ENCODE data around the gene SEPTIN12. TPM values are rescaled to one million over a fixed set of nuclear protein-coding genes. Genes with fewer than 3 reads are reported as not detected.
A peak's percentile ranks its signal among the peaks of the same experiment; 100 is the strongest.

Gene SEPTIN12
- total RNA-seq, 1 donor from 2014 or later, result not detected

DNA sequence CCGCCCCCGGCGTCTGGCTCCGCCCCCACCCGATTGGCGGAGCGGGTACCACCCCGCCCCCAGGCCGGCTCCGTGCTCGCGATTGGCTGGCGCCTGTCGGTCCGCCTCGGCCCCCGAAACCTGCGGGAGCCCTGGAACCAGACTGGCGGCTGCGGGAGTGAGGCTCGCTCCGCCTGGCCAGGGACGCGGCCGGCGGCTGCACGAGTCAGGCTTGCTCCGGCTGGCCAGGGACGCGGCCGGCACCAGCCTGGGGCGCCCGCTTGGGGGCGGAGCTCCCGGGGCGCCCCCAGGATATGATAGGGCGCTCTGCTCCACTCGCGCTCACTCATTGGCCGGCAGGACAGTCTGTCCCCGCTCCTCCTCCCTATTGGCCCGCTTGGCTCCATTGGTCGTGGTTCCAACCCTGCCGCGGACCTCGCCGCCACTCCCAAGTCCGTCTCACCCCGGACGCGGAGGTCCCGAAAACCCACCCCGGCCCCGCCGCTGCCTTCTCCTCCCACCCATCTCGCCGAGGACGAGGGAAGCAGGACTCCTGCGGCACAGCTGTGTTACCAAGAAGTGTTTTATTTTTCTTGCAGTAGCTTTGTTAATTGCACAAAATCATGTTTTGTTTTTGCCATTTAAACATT lies 14.6 kb upstream of the SEPTIN12 start:
- TF ChIP-seq, protein P1, sequence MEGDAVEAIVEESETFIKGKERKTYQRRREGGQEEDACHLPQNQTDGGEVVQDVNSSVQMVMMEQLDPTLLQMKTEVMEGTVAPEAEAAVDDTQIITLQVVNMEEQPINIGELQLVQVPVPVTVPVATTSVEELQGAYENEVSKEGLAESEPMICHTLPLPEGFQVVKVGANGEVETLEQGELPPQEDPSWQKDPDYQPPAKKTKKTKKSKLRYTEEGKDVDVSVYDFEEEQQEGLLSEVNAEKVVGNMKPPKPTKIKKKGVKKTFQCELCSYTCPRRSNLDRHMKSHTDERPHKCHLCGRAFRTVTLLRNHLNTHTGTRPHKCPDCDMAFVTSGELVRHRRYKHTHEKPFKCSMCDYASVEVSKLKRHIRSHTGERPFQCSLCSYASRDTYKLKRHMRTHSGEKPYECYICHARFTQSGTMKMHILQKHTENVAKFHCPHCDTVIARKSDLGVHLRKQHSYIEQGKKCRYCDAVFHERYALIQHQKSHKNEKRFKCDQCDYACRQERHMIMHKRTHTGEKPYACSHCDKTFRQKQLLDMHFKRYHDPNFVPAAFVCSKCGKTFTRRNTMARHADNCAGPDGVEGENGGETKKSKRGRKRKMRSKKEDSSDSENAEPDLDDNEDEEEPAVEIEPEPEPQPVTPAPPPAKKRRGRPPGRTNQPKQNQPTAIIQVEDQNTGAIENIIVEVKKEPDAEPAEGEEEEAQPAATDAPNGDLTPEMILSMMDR (IDR thresholded peaks at IDR 0.05; ENCODE audit: unreplicated experiment), result peak; percentile 20
- peak; percentile 81 for DNase-seq (ENCODE audit: low spot score, unreplicated experiment)
- H3K4me3 Mint-ChIP-seq (ENCODE audit: low read depth), result peak overlapping the region; percentile 81
- H3K36me3 Mint-ChIP-seq (ENCODE audit: insufficient read depth), result peaks cover 10% of the 10 kb centered on the region
- no peaks in the 10 kb centered on the region for H3K27me3 Mint-ChIP-seq
- H3K27ac Mint-ChIP-seq, result peak overlapping the region; percentile 94
- H3K4me1 Mint-ChIP-seq (ENCODE audit: low read depth), result peaks cover 6% of the 10 kb centered on the region
- no peaks in the 10 kb centered on the region for H3K9me3 Mint-ChIP-seq (ENCODE audit: low read depth)

DNA sequence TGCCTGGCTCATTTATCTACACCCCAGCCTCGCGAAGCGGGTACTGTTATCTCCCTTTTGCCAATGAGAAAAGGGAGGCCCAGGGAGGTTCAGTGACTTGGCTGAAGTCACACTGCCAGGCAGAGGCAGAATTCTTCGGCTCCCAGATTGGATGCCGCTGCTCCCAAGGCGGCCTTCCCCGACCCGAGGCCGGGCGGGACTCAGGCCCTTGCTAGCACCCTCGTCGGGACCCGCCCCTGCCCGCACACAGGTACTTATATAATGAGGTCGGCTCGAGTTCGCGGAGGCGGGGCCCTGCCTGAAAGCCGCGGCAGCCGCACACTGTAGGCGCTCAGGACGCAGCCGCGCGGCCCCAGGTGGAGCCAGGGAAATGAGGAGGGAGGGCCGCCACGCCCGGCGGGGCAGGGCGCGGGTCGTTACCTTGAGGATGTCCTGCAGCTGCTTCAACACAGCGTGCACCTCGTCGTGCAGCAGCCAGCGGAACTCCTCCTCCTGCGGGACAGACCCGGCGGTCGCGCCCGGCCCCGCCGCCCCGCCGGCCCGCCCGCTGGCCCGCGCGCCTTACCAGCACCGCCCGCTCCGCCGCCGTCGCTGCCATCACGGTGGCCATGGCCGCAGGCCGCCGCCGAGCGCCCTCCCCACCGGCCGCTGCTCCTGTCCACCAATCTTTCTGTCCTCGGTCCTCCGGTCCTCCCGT lies 14.0 kb upstream of the SEPTIN12 start, which contains the start of gene ROGDI:
Gene ROGDI (minus strand): TSS at position 672 of the 697 bp plus-strand sequence. CDS start 62 bp downstream, at position 610.
- TF ChIP-seq, protein P1 (IDR thresholded peaks at IDR 0.05; ENCODE audit: unreplicated experiment), result no peak
- Mint-ChIP-seq H3K9me3 (ENCODE audit: low read depth) (no peaks in the 10 kb centered on the region), H3K27me3 (no peaks in the 10 kb centered on the region), H3K27ac (peak within 1 kb of the TSS; percentile 94), H3K36me3 (ENCODE audit: insufficient read depth) (peaks cover 6% of the 10 kb centered on the region), H3K4me3 (ENCODE audit: low read depth) (peak within 1 kb of the TSS; percentile 81), H3K4me1 (ENCODE audit: low read depth) (peaks cover 6% of the 10 kb centered on the region)
- DNase-seq (ENCODE audit: low spot score, unreplicated experiment), result peak; percentile 70

DNA sequence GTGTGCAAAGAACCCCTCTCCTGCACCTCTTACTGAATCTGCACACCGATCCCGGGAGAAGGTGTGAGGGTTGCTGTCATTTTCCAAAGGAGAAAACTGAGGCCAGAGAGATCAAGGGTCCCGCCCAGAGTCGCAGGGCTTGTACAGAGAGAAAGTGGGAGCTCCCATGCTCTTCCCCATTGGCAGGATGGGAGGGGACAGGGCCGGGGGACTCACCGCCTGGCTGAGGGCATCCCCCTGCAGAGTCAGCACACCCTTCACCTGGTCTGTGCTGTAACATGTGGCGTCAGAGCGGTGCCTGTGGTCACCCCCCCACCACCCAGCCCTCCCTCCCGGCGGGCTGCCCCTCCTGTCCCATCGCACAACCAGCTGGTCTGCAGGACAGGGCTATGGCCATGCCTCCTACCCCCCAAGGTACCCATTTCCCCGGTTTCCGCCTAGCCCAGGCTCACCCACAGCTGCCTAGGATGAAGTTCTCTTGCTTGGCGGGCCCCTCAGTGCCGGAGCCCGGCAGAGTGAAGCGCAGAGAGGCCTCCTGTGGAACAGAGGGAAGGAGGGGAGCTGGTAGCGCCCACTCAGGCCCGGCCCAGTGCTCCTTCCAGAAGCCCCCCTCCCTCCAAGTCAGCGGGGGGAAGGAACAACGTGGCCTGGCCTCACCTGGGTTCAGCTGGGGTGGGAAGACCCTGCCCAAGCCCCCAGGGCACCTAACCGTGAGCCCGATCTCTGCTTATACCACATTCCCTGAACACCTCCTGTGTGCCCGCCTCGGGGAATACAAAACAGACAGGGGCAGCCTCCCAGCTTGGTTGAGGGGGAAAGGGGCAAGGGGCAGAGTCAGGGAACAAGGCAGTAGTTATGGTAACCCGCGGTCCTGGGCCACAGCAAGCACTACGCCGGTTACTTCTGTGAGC lies 13.2 kb upstream of the SEPTIN12 start:
- Mint-ChIP-seq H3K9me3 (ENCODE audit: low read depth) (no peaks in the 10 kb centered on the region), H3K4me1 (ENCODE audit: low read depth) (peaks cover 6% of the 10 kb centered on the region), H3K4me3 (ENCODE audit: low read depth) (peak overlapping the region; percentile 81), H3K27me3 (no peaks in the 10 kb centered on the region), H3K36me3 (ENCODE audit: insufficient read depth) (peaks cover 6% of the 10 kb centered on the region), H3K27ac (peak overlapping the region; percentile 89)
- no peak for DNase-seq (ENCODE audit: low spot score, unreplicated experiment)
- TF ChIP-seq, protein P1 (IDR thresholded peaks at IDR 0.05; ENCODE audit: unreplicated experiment), result no peak

DNA sequence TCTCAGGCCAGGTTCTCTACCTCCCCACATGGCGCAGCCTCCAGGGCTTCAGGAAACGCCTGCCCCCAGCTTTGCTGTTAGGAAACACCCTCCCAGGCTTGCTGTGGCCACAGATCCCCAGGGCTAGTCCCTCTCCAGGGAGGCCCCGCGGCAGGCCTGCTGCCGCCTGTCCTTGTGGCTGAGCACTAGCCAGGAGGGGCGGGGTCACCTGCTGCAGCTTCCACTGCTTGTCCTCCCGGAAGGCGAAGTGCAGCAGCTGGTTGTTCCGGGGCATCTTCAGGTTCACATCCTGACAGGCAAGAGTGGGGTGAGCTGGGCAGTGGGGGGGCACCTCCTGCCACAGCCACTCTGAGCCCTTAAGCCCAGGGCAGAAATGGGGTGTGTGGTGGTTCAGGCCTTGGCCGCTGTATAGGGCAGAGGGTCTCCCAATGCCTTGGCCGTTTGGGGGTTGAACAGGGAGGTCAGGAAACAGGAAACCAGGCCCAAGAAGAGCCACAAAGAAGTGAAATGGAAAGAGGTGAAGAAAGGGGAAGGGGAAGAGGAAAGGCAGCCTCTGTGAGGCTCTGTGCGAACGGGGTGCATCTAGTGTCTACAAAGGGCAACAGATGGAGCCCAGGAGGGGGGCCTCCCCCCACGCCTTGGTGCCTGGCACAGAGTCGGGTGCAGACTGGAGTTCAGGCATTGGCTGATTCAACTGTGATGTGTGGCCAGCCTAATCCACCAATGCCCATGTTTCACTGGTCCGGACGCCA lies 12.3 kb upstream of the SEPTIN12 start:
- Mint-ChIP-seq H3K4me3 (ENCODE audit: low read depth) (peak overlapping the region; percentile 81), H3K27me3 (no peaks in the 10 kb centered on the region), H3K4me1 (ENCODE audit: low read depth) (peaks cover 6% of the 10 kb centered on the region), H3K9me3 (ENCODE audit: low read depth) (no peaks in the 10 kb centered on the region), H3K36me3 (ENCODE audit: insufficient read depth) (peaks cover 4% of the 10 kb centered on the region), H3K27ac (peak overlapping the region; percentile 29)
- DNase-seq (ENCODE audit: low spot score, unreplicated experiment), result no peak
- TF ChIP-seq, protein P1 (IDR thresholded peaks at IDR 0.05; ENCODE audit: unreplicated experiment), result no peak
